ENCODE measurements around the gene OPTC.
"Not testable (repeated sequence)": the region's sequence is repeated elsewhere in the genome, so short reads cannot be mapped to it uniquely, and the experiment has no call there.

The OPTC gene

DNA sequence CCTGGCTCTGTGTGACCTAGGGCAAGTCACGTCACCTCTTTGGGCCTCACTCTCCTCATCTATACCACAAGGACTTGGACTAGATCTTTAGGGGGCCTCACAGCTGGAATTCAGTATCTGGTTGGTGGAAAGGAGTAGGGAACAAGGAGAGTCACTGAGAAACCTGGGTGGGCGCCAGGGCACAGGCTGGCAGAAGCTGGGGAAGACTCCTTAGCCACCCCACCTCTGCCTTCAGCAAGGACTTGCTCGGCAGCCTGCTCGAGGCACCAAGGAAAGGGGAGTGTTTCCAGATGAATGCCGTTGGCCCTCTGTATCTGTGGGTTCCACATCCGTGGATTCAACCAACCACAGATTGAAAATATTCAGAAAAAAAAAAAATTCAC is 1.2 kb upstream of the OPTC start:
- no peak for DNase-seq

DNA sequence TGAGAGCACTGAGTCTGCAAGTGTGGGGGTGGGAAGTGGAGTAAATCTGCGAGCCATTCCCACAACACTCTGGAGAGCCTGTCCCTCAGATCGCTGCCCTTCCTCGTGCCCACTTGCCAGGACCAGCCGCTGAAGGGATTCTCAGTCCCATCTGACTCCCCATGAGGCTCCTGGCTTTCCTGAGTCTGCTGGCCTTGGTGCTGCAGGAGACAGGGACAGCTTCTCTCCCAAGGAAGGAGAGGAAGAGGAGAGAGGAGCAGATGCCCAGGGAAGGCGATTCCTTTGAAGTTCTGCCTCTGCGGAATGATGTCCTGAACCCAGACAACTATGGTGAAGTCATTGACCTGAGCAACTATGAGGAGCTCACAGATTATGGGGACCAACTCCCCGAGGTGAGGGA is 1.9 kb downstream of the OPTC start:
- no peak for DNase-seq

DNA sequence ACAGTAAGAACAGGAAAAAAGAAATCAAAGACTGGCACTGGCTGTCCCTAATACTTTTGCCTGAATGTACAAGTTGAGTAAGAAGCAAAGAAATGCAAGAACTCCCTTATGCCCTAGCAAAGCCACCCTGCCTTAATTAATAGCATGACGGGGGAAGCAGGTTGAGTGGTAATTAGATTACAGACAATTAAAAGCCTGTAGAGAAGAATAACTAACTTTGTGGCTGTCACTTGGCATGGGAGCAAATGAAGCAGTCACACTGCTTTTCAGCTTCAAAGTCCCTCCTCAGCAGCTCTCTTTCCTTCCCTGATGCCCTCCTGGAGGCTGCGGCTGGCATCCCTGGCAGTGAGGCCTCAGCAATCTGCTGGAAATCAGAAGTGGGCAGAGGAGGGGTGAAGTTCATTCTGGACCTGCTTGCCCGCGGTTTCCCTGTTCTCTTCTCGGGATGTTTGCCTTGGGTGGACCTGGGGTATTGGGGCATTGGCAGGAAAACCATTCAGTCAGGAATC is 3.4 kb downstream of the OPTC start:
- no peak for DNase-seq

DNA sequence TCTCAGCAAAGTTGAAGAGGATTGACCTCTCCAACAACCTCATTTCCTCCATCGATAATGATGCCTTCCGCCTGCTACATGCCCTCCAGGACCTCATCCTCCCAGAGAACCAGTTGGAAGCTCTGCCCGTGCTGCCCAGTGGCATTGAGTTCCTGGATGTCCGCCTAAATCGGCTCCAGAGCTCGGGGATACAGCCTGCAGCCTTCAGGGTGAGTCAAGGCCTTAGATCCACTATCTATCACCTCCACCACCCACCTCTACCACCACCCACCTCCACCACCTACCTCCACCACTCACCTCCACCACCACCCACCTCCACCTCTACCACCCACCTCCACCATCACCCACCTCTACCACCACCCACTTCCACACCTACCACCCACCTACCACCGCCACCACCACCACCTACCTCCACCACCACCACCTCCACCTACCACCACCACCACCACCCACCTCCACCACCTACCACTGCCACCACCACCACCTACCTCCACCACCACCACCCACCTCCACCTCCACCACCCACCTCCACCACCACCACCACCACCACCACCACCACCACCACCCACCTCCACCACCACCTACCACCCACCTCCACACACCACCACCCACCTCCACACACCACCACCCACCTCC is 5.8 kb downstream of the OPTC start:
- no peak for DNase-seq

DNA sequence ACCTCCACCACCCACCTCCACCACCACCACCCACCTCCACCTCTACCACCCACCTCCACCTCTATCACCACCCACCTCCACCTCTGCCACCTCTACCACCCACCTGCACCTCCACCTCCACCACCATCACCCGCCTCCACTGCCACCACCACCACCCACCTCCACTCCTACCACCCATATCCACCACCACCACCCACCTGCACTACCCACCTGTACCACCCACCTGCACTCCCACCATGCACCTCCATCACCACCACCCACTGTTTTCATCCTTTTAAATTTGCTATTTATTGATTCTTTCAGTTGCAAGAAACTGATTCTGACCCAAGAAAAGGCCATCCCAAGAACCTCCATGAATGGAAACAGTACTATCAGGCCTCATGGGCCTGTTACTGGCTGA is 6.3 kb downstream of the OPTC start:
- DNase-seq, result no peak

DNA sequence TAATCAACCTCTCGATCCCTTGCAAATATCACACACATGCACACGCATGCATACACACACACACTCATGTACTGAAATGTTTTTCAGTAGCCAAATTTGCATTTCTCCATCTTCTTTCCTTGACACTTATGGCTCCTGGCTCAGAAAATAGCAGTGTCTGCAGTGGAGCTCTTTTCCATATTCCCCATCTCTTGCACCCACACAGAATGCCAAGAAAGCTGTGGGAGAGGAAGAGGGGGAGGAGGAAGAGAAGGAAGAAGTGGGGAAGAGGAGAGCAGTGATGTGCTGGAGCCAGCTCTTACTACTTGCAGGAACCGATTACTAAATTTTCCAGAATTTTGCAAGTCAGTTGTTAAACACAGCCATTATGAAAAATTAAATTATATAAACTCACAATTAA is 9.9 kb downstream of the OPTC start:
- DNase-seq, result no peak

DNA sequence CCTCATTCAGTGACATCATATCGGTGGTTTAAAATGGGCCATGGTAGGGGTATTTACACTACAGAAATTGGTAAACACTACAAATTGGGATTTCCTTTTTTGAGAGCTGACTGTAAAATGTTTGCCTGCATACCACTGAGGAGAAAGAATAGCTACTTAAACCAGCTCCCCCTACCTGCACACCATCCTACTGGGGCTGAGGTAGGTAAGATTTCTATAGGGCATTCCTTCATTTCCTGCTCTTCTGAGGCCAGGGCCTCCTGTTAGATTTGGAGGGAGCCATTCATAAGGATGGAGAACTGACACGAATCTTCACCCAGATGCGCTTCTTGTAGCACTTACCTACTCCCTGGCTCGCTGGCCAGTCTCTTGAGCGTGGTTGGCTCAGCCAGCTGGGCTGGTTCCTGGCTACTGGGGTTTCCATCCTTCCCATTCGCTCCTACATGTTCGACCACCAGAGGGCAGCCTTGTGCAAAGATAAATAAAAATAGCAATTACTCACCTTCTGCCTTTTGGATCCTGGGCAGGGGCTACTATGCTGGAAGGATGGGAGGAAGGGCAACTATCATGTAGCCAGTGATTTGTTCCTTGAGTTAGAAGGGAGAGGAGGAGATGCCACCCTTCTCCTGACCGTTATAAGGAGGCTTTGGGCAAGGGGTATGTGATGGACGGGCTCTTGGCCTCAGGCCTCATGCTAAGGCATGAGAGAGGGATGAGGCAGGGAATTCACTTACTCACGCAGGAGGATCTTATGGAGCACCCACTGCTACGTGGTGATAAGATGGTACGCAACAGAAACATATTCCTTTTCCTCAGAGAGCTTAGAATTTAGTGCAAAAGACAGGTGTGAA is 10.7 kb downstream of the OPTC start:
- peak; percentile 96 for DNase-seq

DNA sequence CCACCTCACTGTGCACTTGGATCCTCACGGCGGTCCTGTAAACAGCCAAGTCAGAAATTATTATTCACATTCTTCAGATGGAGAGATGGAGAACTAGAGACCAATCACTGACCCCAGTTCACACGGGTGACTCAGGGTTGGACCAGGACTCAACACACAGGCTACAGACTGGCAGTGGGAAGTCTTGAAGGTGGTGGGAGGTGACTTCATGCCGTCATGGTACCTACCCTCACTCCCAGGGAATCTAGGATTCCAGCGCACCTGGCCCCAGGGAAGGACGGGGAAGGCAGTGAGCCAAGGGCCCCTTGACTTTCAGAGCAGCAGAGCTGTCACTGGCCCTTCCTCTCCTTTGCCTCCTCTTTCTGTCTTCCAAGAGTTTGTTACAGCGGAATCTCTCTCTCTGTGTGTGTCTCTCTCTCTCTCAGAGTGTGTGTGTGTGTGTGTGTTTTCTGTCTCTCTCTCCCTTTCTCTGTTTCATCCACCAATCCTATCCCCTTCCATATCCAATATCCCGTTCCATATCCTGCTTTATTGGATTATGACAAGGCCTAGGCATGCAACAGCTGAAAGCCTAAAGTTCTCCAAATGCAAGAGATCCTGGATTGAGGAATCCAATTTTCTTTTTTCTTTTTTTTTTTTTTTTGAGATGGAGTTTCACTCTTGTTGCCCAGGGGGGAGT is 11.7 kb downstream of the OPTC start:
- no peak for DNase-seq

DNA sequence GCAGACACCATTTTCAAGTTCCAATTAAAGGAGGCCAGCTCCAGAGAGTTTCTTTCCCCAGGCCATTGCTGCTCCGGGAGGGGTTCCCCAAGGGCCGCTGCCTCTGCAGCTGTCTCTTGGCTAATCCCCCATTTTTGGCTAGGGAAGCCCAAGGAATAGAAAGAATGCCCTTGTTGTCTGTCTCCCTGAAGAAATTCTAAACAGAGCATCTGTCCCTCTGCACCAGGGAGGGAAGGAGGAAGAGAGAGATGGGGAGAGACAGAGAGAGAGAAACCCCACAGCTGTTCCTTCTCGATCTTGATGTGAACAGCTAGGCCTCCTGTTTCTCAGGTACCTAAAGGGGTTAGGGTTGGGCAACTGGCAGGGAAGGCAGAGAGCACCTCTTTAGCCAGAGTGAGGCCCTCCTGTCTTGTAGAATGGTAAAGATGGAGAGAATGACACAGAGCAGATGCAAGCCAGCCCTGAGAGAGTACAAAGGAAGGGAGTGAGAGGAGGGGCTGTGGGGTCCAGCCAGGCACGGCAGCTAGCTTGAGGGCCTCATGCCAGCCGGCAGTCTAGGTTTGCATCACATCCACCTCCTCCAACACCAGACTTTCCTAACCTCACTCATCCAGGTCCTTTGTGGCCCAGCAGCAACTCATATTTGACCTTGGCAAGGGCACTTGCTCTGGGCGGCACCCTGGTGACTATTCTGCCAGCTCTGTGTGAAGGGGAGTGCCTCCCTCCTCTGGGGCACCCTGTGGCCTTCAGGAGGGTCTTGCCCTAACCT is 13.1 kb downstream of the OPTC start:
- DNase-seq, result peak; percentile 77

DNA sequence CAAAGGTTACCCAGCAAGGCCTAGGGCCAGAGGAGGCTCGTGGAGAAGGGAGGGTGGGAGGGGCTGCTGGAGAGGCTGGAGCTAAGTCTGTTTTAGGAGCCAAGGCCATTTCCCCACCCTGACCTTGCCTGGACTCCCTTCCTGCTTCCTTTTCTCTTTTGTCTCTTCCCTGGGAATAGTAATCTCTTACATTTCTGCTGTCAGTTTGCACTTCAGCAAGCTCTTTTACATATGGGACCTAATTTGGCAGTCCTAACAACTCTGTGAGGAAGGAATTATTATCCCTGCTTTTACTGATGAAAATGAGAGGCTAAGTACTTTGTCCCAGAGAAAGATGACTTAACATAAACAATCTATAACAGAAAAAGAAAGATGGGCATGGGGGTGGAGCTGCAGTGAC is 13.8 kb downstream of the OPTC start:
- peak; percentile 45 for DNase-seq

DNA sequence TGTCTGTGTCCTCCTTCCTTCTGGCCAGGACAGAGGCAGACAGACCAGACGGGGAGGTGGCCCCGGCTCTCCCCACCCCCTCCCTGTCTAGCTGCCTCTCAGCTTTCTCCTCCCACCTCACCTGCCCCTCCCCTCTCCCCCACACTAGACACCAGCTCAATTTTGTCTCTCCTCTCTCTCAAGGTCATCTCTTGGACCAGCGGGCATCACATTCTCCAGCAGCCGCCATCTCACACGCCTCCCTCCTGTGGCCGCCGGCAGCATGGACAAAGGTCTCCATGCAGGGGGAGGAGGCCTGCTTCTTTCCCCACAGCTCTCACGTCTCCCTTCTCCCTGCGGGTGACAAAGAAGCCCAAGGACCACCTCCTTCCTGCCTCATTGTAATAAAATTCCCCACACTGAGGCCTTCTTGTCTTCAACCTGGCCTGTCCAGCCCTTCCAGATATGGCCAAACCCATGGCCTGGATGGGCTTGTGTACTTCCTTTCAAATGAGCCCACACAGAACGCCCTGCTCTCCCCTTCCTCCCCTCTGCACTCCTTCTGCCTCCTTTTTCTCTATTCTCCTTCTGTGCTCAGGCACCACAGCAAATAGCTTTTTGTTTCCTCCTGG is 14.6 kb downstream of the OPTC start:
- DNase-seq, result peak; percentile 75

DNA sequence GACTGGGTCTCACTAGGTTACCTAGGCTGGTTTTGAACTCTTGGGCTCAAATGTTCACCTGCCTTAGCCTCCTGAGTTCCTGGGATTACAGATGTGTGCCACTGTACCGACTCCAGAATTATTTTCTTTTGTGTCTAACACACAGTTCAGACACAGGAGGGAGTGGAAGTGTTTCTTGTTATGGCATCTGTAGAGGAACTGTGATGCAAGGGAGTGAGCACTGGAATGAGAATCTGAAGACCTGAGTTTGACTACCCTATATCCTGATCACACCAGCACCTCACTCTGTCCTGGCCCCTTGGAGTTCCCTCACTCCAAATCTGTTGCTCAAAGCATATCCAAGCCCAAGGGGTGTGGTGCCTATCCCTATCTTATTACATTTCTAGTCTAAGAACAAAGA is 15.2 kb downstream of the OPTC start:
- no peak for DNase-seq

DNA sequence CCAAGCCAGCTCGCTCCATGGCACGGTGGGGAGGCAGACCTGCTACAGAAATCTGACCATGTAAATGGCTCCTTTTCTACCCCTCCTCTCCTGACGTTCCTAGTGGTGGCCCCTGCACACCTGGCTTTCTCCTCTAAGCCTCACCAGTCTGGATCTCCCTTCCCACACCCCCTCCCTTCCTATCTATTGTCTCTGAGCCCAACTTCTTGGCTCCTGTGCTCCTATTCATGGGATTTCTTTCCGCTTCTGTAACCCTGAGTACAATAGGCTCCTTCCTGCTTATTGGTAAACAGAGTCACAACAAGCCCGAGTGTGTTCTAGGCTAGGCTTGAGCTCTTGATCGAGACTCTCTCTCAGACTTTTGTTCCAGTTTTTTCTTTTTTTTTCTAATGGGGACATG is 17.6 kb downstream of the OPTC start:
- DNase-seq, result no peak

DNA sequence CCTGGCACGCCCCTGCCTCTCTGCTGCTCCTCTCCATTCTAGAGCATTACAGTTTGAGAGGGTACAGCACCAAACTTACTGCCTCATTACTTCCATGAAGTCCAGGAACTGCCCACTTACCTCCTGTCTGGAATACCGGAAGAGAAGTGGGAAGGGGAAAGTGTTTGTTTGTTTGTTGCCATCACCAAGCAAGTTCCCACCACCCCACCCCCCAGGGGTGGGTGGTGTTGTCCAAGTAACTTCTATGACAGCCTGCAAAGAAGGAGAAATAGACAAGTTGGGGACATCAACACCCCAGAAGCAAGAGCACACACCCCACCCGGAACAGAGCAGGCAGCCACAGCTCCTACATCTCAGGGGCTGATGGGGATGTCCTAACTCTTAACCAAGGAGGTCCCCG is 18.0 kb downstream of the OPTC start:
- no peak for DNase-seq

DNA sequence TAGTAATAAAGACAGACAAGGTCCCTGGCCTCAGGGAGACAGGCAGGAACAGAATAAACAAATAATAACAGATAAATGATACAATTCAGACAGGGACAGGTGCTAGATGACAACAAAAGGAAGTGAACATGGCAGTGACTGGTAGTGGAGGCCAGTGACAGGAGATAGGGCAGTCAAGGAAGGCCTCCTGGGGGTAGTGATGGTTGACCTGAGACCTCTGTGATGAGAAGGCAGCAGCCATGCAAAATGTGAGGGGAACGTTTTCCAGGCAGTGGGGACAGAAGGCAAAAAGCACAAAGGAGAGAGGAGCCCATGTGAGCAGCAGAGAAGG is 18.5 kb downstream of the OPTC start:
- DNase-seq, result no peak

DNA sequence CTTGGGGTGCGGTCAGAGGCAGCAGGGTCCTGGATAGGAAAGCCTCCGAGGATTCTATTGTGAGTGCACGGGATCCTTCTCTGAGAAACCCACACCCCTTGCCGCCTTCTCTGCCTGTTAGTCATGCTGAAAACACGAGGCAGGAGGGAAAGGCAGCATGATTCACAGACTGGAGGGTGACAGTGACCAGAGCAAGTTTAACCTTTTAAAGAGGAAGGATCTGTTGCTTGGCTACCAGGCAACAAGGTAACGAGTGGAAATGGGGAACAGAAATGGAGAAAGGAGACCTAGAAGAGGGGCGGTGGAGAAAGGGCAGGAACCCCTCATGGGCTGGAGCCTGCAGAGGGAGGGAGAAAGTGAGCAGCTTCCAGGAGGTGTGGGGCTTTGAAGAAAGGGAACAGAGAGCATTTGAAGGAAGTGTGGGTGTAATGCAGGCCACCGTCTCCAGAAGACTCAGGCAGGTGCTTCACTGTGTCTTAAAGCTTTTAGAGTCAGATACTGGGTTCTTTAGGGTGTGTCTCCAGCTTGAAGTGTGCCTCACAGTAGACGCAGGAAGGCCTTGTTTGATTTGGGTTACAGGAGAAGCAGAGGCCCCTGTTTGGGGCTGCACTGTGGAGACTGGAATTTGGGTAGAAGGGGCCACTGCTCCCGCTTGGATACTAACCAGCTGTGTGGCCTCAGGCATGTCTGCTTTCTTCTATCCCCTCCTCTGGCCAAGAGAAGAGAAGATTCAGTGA is 19.1 kb downstream of the OPTC start:
- peak; percentile 64 for DNase-seq

DNA sequence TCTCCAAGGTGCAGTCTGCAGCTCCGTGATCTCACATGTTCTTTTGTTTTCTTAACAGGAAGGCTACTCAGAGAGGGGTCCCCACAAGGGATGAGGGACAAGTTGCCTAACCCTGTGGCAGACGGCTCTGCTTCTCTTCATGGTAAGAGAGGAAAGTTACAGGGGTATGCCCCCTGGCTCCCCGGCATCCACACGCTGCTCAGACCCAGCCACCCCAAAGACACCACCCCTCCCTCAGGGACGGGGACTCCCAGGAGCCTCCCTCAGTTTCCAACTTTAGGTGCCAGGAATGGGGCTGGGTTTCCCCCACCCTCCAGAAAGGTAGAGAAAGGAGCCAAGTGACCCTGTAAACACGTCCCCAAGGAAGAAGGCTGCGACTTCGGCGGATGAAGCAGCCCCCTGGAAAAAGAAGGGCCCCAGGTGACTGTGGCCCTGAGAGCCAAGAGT is 19.7 kb downstream of the OPTC start:
- DNase-seq, result no peak

DNA sequence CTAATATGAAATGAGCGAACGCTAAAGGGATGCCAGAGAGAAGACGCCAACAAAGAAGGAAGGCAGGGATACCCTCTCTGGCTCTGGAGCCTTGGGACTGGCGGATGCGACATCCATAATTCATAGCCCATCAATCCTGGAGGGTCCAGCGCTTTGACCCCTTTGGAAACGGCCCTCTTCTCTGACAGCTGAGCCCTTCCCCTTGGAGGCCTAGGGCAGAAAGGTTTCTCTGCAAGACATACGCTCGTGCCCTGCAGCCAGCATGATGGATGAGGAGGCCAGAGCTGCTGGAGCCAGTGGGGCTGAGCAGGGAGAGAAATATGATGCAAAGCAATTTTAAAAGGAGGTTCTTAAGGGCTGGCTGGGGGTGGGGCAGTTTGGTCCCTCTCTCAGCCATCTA is 22.2 kb downstream of the OPTC start:
- peak; percentile 77 for DNase-seq

DNA sequence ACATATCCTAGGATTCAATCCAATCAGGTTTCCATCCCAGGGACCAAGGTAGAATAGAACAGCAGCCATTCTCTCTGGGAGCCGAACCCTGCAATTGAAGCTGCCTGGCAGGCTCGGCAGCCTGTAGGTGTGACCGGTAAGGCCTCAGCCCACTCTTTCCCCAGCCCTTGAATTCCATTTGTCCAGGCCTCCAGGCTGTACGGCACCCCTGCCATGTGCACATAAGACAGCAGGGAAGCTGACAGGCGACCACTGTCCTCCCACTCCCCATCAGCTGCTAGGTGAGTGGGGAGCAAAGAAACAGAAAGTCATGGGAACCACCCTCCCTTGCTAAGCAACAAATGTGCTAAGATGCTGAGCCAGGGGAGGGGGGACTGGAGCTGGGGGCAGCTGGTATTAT is 23.0 kb downstream of the OPTC start:
- no peak for DNase-seq

DNA sequence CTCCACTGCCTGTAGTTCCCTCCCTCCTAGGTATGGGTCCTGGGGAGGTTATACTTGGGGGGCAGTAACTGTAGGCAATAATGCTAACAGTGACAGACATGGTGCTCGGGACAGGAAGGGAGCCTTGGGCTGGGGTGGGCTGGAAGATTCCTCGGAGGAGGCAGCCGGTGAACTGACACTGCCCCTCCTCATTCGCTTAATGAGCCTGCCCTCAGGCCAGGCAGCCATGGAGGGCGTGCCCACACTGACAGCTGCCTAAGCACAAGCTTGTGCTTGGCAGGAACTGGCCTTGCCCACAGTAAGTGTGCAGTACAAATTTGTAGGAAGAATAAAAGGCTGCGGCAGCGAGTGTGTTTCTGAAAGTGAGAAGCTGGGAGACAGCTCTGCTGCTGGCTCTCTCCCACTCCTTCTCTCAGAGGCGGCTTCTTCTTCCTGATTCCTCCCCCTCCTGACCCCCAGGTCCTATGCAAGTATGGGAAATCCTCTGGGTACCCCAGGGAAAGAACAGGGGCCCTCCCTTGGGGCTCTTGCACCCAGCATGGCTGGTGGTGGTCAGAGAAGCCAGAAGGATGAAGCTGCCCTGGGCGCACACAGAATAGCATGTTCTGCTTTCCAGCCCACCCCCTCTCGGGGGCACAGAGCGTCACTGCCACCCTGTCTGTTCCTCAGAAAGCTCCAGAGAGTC is 23.6 kb downstream of the OPTC start:
- peak; percentile 39 for DNase-seq

DNA sequence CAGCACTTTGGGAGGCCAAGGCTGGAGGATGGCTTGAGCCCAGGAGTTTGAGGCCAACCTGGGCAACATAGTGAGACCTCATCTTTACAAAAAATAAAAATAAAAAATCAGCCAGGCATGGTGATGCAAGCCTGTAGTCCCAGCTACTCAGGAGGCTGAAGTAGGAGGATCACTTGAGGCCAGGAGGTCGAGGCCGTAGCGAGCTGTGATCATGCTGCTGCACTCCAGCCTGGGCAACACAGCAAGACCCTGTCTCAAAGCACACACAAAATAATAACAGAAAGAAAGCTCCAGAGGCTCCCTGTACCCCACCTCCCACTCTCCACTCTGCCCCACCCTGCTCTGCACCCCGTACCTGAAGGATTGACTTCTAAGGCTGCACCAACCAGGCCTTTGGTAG is 24.2 kb downstream of the OPTC start:
- DNase-seq, result not testable (repeated sequence)
